Measurements from ENCODE around the gene TIAM2.

The TIAM2 gene

GRCh38 chr6:155154158-155154830 is 159.2 kb downstream of the TIAM2 start:
- TF ChIP-seq CTCF (IDR thresholded peaks at IDR 0.05; ENCODE audit: low read depth, low read length), result no peak
- DNase-seq (ENCODE audit: low read depth in 2 of 2), result peak; percentile 80 to 92
- no peak overlapping the region for H3K4me3 ChIP-seq (replicated peaks in 1 of 2; ENCODE audit: low read depth in 2 of 2, low read length in 2 of 2)

GRCh38 chr6:155155787-155156447 is 160.8 kb downstream of the TIAM2 start:
- TF ChIP-seq CTCF (IDR thresholded peaks at IDR 0.05; ENCODE audit: low read depth, low read length), result no peak
- no peak for DNase-seq (ENCODE audit: low read depth in 2 of 2)
- H3K4me3 ChIP-seq (replicated peaks in 1 of 2; ENCODE audit: low read depth in 2 of 2, low read length in 2 of 2), result no peak overlapping the region

GRCh38 chr6:155157101-155157500 is 162.0 kb downstream of the TIAM2 start:
- no peak for TF ChIP-seq CTCF (IDR thresholded peaks at IDR 0.05; ENCODE audit: low read depth, low read length)
- DNase-seq (ENCODE audit: low read depth in 2 of 2), result no peak
- no peak overlapping the region for H3K4me3 ChIP-seq (replicated peaks in 1 of 2; ENCODE audit: low read depth in 2 of 2, low read length in 2 of 2)

- peak; percentile 29 to 77 for DNase-seq (ENCODE audit: low read depth in 2 of 2)
- no peak overlapping the region for H3K4me3 ChIP-seq (replicated peaks in 1 of 2; ENCODE audit: low read depth in 2 of 2, low read length in 2 of 2)
- TF ChIP-seq CTCF (IDR thresholded peaks at IDR 0.05; ENCODE audit: low read depth, low read length), result no peak
Measured at GRCh38 chr6:155158030-155158843, 163.1 kb downstream of the TIAM2 start.

GRCh38 chr6:155162682-155163081 is 167.6 kb downstream of the TIAM2 start:
- TF ChIP-seq CTCF (IDR thresholded peaks at IDR 0.05; ENCODE audit: low read depth, low read length), result no peak
- DNase-seq (ENCODE audit: low read depth in 2 of 2), result peak in 1 of 2 donors; percentile 72
- H3K4me3 ChIP-seq (replicated peaks in 1 of 2; ENCODE audit: low read depth in 2 of 2, low read length in 2 of 2), result no peak overlapping the region

GRCh38 chr6:155163601-155164000 is 168.5 kb downstream of the TIAM2 start:
- no peak overlapping the region for H3K4me3 ChIP-seq (replicated peaks in 1 of 2; ENCODE audit: low read depth in 2 of 2, low read length in 2 of 2)
- no peak for TF ChIP-seq CTCF (IDR thresholded peaks at IDR 0.05; ENCODE audit: low read depth, low read length)
- no peak for DNase-seq (ENCODE audit: low read depth in 2 of 2)

All from cardiac fibroblast (primary cell).